ENCODE results near the gene CEP170B.
"Not testable (repeated sequence)": the region's sequence is repeated elsewhere in the genome, so short reads cannot be mapped to it uniquely, and the experiment has no call there.

Gene CEP170B

DNA sequence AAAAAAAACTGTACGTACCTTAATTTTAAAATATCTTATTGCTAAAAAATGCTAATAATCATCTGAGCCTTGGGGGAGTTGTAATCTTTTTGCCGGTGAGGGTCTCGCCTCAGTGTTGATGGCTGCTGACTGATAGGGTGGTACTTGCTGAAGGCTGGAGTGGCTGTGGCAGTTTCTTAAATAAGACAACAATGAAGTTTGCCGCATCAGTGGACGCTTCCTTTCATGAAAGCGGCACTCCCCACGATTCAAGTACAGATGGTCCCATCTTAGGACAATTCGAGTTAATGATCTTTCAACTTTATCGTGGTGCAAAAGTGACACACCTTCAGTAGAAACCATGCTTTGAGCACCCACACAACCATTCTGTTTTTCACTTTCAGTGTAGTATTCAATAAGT, 52.0 kb downstream of the CEP170B start:
- no peak for TF ChIP-seq CTCF (IDR thresholded peaks at IDR 0.05)
- DNase-seq (ENCODE audit: low spot score): no peak

DNA sequence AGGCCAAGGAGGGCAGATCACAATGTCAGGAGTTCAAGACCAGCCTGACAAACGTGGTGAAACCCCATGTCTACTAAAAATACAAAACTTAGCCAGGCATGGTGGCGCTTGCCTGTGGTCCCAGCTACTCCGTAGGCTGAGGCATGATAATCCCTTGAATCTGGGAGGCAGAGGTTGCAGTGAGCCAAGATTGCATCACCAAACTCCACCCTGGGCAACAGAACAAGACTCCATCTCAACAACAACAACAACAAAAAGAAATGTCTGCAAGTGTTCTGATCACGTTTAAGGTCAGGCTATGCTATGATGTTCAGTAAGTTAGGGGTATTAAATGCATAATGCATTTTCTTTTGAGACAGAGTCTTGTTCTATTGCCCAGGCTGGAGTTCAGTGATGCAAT, 52.9 kb downstream of the CEP170B start:
- TF ChIP-seq CTCF (IDR thresholded peaks at IDR 0.05): no peak
- DNase-seq (ENCODE audit: low spot score): no peak
- H3K4me3 ChIP-seq: no peak overlapping the region
- no peak overlapping the region for H3K27ac ChIP-seq

More for the DNA sequence above, 52.0 kb downstream of the CEP170B start:
- Histone ChIP-seq H3K4me3 (no peak overlapping the region), H3K27ac (no peak overlapping the region)

DNA sequence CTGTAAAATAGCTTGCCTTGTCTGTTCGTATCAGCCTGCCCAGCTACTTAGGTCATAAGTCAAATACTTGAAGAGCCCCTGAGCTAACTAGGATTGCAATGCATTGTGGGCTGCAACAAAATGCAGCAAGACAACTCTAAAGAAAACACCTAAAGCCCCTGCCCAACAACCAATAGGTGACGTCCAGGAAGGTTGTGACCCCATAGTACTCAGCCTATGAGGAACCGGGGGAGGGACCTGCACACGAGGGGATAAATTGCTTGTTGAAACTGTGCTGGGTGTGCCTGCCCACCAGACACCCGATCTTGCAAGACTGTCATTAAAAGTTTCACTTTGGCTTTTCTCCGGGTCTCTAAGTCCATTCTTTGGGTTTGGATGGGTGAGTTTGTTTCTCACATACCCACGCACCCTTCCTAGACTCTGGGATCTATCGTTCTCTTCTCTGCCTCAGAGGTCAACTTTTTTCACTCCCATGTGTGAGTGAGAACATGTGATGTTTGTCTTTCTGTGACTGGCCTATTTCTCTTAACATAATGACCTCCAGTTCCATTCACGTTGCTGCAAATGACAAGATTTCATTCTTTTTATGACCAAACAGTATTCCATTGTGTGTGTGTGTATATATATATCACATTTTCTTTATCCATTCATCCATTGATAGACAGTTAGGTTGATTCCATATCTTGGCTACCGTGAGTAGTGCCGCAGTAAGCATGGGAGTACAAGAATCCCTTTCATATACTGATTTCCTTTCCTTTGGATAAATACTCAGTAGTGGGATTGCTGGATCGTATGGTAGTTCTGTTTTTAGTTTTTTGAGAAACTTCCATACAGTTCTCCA, 54.3 kb downstream of the CEP170B start:
- H3K4me3 ChIP-seq; H3K27ac ChIP-seq; DNase-seq (ENCODE audit: low spot score): not testable (repeated sequence)

DNA sequence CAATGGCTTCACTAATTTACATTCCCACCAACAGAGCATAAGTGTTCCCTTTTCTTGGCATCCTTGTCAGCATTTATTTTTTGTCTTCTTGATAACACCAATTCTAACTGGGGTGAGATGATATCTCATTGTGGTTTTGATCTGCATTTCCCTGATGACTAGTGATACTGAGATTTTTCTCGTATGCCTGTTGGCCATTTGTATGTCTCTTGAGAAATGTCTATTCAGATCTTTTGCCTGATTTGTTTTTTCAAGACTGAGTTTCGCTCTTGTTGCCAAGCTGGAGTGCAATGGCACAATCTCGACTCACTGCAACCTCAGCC, 54.9 kb downstream of the CEP170B start:
- H3K4me3 ChIP-seq: no peak overlapping the region
- no peak overlapping the region for H3K27ac ChIP-seq
- no peak for DNase-seq (ENCODE audit: low spot score)
- no peak for TF ChIP-seq CTCF (IDR thresholded peaks at IDR 0.05)

- no peak overlapping the region for H3K27ac ChIP-seq
- H3K4me3 ChIP-seq: no peak overlapping the region
- no peak for TF ChIP-seq CTCF (IDR thresholded peaks at IDR 0.05)
- no peak for DNase-seq (ENCODE audit: low spot score)
Observed at GRCh38 chr14:104923640-104924420, 58.8 kb downstream of the CEP170B start.

GRCh38 chr14:104924421-104925213, 59.5 kb downstream of the CEP170B start, which contains the start of gene PLD4:
TSS of gene PLD4 (plus strand) at chr14:104924879. CDS start at chr14:104927141, 2,262 bp downstream.
- DNase-seq (ENCODE audit: low spot score): no peak
- TF ChIP-seq CTCF (IDR thresholded peaks at IDR 0.05): no peak
- Histone ChIP-seq H3K4me3 (no peak within 1 kb of the TSS), H3K27ac (no peak within 1 kb of the TSS)

GRCh38 chr14:104925214-104925854, 60.3 kb downstream of the CEP170B start:
- Histone ChIP-seq H3K4me3 (no peak overlapping the region), H3K27ac (no peak overlapping the region)
- TF ChIP-seq CTCF (IDR thresholded peaks at IDR 0.05): no peak
- DNase-seq (ENCODE audit: low spot score): no peak

Data from coronary artery (tissue), 2 donors.